Measurements from ENCODE around the gene AURKA. TPM values are rescaled to one million over a fixed set of nuclear protein-coding genes. Genes with fewer than 3 reads are reported as not detected.

The AURKA gene
- total and polyA plus RNA-seq, 4 donors = 0.88 to 41.6 (median 2.7) TPM

DNA sequence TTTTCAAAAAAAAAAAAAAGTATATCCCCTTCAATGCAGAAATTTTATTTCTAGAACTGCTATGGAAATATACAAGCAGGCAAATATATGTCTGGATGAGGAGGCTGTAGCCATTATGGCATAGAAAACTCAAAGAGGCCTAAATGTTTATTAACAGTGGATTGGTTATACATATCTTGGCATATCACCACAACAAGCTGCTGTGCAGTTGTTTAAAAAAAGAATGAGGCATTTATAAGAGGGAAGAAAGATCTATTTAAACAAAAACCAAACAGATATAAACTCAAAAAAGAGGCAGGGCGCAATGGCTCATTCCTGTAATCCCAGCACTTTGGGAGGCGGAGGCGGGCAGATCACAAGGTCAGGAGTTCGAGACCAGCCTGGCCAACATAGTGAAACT lies 46.3 kb upstream of the AURKA start:
- no peak overlapping the region for H3K9ac ChIP-seq (ENCODE audit: low read depth in 1 of 2, low read length in 2 of 2)
- H3K36me3 ChIP-seq (ENCODE audit: control insufficient read depth in 4 of 4, insufficient read depth in 3 of 4, low read depth in 1 of 4, low read length in 3 of 4) = no peaks in the 10 kb centered on the region
- no peak for TF ChIP-seq FOXA1 (IDR thresholded peaks at IDR 0.05)
- TF ChIP-seq JUND (IDR thresholded peaks at IDR 0.05) = no peak
- TF ChIP-seq RAD21 (IDR thresholded peaks at IDR 0.05) = no peak
- TF ChIP-seq, protein P1, sequence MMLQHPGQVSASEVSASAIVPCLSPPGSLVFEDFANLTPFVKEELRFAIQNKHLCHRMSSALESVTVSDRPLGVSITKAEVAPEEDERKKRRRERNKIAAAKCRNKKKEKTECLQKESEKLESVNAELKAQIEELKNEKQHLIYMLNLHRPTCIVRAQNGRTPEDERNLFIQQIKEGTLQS (IDR thresholded peaks at IDR 0.05) = no peak
- TF ChIP-seq, protein P2, sequence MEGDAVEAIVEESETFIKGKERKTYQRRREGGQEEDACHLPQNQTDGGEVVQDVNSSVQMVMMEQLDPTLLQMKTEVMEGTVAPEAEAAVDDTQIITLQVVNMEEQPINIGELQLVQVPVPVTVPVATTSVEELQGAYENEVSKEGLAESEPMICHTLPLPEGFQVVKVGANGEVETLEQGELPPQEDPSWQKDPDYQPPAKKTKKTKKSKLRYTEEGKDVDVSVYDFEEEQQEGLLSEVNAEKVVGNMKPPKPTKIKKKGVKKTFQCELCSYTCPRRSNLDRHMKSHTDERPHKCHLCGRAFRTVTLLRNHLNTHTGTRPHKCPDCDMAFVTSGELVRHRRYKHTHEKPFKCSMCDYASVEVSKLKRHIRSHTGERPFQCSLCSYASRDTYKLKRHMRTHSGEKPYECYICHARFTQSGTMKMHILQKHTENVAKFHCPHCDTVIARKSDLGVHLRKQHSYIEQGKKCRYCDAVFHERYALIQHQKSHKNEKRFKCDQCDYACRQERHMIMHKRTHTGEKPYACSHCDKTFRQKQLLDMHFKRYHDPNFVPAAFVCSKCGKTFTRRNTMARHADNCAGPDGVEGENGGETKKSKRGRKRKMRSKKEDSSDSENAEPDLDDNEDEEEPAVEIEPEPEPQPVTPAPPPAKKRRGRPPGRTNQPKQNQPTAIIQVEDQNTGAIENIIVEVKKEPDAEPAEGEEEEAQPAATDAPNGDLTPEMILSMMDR (IDR thresholded peaks at IDR 0.05; ENCODE audit: low read depth, low read length, missing input control) = no peak
- no peak for TF ChIP-seq TAF1 (conservative IDR thresholded peaks at IDR 0.05)
- TF ChIP-seq, protein P3, sequence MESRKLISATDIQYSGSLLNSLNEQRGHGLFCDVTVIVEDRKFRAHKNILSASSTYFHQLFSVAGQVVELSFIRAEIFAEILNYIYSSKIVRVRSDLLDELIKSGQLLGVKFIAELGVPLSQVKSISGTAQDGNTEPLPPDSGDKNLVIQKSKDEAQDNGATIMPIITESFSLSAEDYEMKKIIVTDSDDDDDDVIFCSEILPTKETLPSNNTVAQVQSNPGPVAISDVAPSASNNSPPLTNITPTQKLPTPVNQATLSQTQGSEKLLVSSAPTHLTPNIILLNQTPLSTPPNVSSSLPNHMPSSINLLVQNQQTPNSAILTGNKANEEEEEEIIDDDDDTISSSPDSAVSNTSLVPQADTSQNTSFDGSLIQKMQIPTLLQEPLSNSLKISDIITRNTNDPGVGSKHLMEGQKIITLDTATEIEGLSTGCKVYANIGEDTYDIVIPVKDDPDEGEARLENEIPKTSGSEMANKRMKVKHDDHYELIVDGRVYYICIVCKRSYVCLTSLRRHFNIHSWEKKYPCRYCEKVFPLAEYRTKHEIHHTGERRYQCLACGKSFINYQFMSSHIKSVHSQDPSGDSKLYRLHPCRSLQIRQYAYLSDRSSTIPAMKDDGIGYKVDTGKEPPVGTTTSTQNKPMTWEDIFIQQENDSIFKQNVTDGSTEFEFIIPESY (IDR thresholded peaks at IDR 0.05) = no peak
- no peak for TF ChIP-seq EGR1 (IDR thresholded peaks at IDR 0.05; ENCODE audit: low read depth in 2 of 2)
- TF ChIP-seq HNF4A (conservative IDR thresholded peaks at IDR 0.05) = no peak
- no peak for TF ChIP-seq HNF4G (IDR thresholded peaks at IDR 0.05)
- TF ChIP-seq FOXA2 (IDR thresholded peaks at IDR 0.05) = no peak
- no peak for TF ChIP-seq NR2F2 (IDR thresholded peaks at IDR 0.05)
- no peak for TF ChIP-seq GABPA (IDR thresholded peaks at IDR 0.05 in 1 of 2, conservative IDR thresholded peaks at IDR 0.05 in 1 of 2)
- TF ChIP-seq SP1 (IDR thresholded peaks at IDR 0.05) = no peak
- no peak overlapping the region for H3K4me3 ChIP-seq (ENCODE audit: low read depth in 1 of 3, low read length in 3 of 3)
- DNase-seq (ENCODE audit: low spot score) = no peak
- H3K27ac ChIP-seq (ENCODE audit: low read depth in 1 of 2, low read length in 2 of 2) = no peak overlapping the region
- H3K4me1 ChIP-seq (ENCODE audit: control insufficient read depth in 4 of 4, insufficient read depth in 4 of 4, low read length in 3 of 4) = no peaks in the 10 kb centered on the region
- no peaks in the 10 kb centered on the region for H3K27me3 ChIP-seq (ENCODE audit: control insufficient read depth in 4 of 4, insufficient read depth in 4 of 4, low read length in 3 of 4)
- no peaks in the 10 kb centered on the region for H3K9me3 ChIP-seq (ENCODE audit: control insufficient read depth in 4 of 4, low read length in 3 of 4)
- 95% methylated on average over 4 of the region's 4 CpGs for whole genome bisulfite sequencing

DNA sequence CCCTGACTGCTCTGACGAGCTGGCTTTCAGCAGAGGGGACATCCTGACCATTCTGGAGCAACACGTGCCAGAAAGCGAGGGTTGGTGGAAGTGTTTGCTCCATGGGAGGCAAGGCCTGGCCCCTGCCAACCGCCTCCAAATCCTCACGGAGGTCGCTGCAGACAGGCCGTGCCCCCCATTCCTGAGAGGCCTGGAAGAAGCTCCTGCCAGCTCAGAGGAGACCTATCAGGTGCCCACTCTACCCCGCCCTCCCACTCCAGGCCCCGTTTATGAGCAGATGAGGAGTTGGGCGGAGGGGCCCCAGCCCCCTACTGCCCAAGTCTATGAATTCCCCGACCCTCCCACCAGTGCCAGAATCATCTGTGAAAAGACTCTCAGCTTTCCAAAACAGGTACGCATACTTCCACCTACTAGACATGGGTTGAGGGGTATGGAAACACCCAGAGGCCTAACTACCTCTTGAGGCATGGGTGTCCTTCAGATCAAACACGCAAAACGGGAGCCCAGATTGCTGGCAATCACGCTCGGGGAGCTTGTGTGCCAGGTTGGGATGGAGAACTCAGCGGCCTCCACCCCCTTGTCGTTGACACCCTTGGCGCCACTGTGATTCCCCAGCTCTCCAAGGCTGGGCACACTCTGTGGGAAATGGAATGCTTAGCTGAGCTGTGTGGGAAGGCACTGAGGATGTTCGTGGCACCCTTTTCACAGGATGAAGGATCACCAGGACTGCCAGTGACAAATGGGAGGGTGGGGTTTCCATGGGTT lies 45.4 kb upstream of the AURKA start:
- H3K27me3 ChIP-seq (ENCODE audit: control insufficient read depth in 4 of 4, insufficient read depth in 4 of 4, low read length in 3 of 4) = no peaks in the 10 kb centered on the region
- 95% methylated on average over 20 of the region's 20 CpGs for WGBS
- DNase-seq (ENCODE audit: low spot score) = no peak
- no peaks in the 10 kb centered on the region for H3K9me3 ChIP-seq (ENCODE audit: control insufficient read depth in 4 of 4, low read length in 3 of 4)
- H3K27ac ChIP-seq (ENCODE audit: low read depth in 1 of 2, low read length in 2 of 2) = no peak overlapping the region
- no peaks in the 10 kb centered on the region for H3K36me3 ChIP-seq (ENCODE audit: control insufficient read depth in 4 of 4, insufficient read depth in 3 of 4, low read depth in 1 of 4, low read length in 3 of 4)
- no peaks in the 10 kb centered on the region for H3K4me1 ChIP-seq (ENCODE audit: control insufficient read depth in 4 of 4, insufficient read depth in 4 of 4, low read length in 3 of 4)
- H3K9ac ChIP-seq (ENCODE audit: low read depth in 1 of 2, low read length in 2 of 2) = no peak overlapping the region
- H3K4me3 ChIP-seq (ENCODE audit: low read depth in 1 of 3, low read length in 3 of 3) = no peak overlapping the region
- TF ChIP-seq NR2F2 (IDR thresholded peaks at IDR 0.05) (no peak), RXRA (IDR thresholded peaks at IDR 0.05) (no peak), TAF1 (conservative IDR thresholded peaks at IDR 0.05) (no peak), FOXA1 (IDR thresholded peaks at IDR 0.05) (no peak), HNF4A (conservative IDR thresholded peaks at IDR 0.05) (no peak), YY1 (IDR thresholded peaks at IDR 0.05) (no peak), SP1 (IDR thresholded peaks at IDR 0.05) (no peak), FOXA2 (IDR thresholded peaks at IDR 0.05) (no peak), HNF4G (IDR thresholded peaks at IDR 0.05) (no peak)
- TF ChIP-seq, protein P4, sequence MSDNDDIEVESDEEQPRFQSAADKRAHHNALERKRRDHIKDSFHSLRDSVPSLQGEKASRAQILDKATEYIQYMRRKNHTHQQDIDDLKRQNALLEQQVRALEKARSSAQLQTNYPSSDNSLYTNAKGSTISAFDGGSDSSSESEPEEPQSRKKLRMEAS (IDR thresholded peaks at IDR 0.05) = no peak
- TF ChIP-seq, protein P3 (IDR thresholded peaks at IDR 0.05) = no peak
- TF ChIP-seq, protein P1 (IDR thresholded peaks at IDR 0.05) = no peak
- TF ChIP-seq, protein P2 (IDR thresholded peaks at IDR 0.05; ENCODE audit: low read depth, low read length, missing input control) = no peak
- TF ChIP-seq, protein P5, sequence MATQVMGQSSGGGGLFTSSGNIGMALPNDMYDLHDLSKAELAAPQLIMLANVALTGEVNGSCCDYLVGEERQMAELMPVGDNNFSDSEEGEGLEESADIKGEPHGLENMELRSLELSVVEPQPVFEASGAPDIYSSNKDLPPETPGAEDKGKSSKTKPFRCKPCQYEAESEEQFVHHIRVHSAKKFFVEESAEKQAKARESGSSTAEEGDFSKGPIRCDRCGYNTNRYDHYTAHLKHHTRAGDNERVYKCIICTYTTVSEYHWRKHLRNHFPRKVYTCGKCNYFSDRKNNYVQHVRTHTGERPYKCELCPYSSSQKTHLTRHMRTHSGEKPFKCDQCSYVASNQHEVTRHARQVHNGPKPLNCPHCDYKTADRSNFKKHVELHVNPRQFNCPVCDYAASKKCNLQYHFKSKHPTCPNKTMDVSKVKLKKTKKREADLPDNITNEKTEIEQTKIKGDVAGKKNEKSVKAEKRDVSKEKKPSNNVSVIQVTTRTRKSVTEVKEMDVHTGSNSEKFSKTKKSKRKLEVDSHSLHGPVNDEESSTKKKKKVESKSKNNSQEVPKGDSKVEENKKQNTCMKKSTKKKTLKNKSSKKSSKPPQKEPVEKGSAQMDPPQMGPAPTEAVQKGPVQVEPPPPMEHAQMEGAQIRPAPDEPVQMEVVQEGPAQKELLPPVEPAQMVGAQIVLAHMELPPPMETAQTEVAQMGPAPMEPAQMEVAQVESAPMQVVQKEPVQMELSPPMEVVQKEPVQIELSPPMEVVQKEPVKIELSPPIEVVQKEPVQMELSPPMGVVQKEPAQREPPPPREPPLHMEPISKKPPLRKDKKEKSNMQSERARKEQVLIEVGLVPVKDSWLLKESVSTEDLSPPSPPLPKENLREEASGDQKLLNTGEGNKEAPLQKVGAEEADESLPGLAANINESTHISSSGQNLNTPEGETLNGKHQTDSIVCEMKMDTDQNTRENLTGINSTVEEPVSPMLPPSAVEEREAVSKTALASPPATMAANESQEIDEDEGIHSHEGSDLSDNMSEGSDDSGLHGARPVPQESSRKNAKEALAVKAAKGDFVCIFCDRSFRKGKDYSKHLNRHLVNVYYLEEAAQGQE (IDR thresholded peaks at IDR 0.05) = no peak

Measured in liver (tissue), 9 donors.